K562 (cell line): ENCODE results near the gene MGAT5. TPM values are rescaled to one million over a fixed set of nuclear protein-coding genes. Genes with fewer than 3 reads are reported as not detected.

Experiments
- ATAC-seq: fragments of 200-7000 bp; cut with Tn5 transposase; 3 replicates; pipeline ENCODE4 v1.9.1; 2020; ENCODE audit warnings: moderate library complexity
- BruUV-seq: library from RNA; stranded (reverse); fragments of 400-500 nt; replicated peaks from 2 replicates; lab custom pipeline; 2021; lab: Mats Ljungman, UMichigan
- CTCF ChIA-PET: fragments of 300-600 bp; formaldehyde crosslinking; extraction: SDS; loops from one replicate; lab custom pipeline; 2021; ENCODE audit warnings: low intra/inter-chr PET ratio; lab: Yijun Ruan, JAX
- POLR2A ChIA-PET: fragments of 300-600, 350-650 bp; sonication (Branson Sonifier 250); formaldehyde crosslinking; extraction: SDS; loops from one replicate; lab custom pipeline; 2021; ENCODE audit warnings: antibody characterized with exemption, inconsistent platforms; lab: Yijun Ruan, JAX
- DNase-seq, 4 experiments: peaks; one replicate each; pipeline versions ENCODE4 v3.0.0 to v3.0.0-alpha.2; 2011 to 2018; ENCODE audit warnings: low spot score in 3 of 4, mixed read lengths in 3 of 4; ENCODE audit errors: extremely low read depth in 1 of 4
- FAIRE-seq: peaks from 2 replicates; lab custom pipeline; 2011; peaks lifted over from hg19 to GRCh38; lab: Jason Lieb, UNC
- H2AFZ ChIP-seq: 2 replicates; pipeline ENCODE4 v1.6.0; 2011; ENCODE audit warnings: low read depth, low read length, control low read depth, inconsistent platforms
- H3K27ac ChIP-seq: fragments of 200-600 bp; 3 replicates; pipeline ENCODE4 v1.8.0; 2011; ENCODE audit warnings: low read depth, mild to moderate bottlenecking, control low read depth, inconsistent platforms, low read length, moderate library complexity, mixed read lengths; ENCODE audit errors: extremely low read depth
- H3K27me3 ChIP-seq, 2 experiments: fragments of 300-600 bp in 1 of 2; 2 replicates in 1 of 2; 3 replicates in 1 of 2; pipeline versions ENCODE4 v1.6.0 to v1.8.0; 2011; ENCODE audit warnings: inconsistent platforms in 2 of 2, low read length in 2 of 2, mild to moderate bottlenecking in 1 of 2, mixed read lengths in 1 of 2, moderate library complexity in 1 of 2; ENCODE audit not compliant: control insufficient read depth in 2 of 2, insufficient read depth in 2 of 2
- H3K36me3 ChIP-seq: fragments of 300-600 bp; 3 replicates; pipeline ENCODE4 v1.8.0; 2011; ENCODE audit warnings: mild to moderate bottlenecking, low read length, inconsistent platforms; ENCODE audit not compliant: control insufficient read depth, insufficient read depth
- H3K4me1 ChIP-seq, 2 experiments: fragments of 200-600 bp in 1 of 2; replicated peaks in 1 of 2; 2 replicates in 1 of 2; 3 replicates in 1 of 2; pipeline versions ENCODE4 v1.5.1 to v1.8.0; 2011; ENCODE audit warnings: inconsistent platforms in 2 of 2, low read length in 2 of 2, mild to moderate bottlenecking in 1 of 2, mixed read lengths in 1 of 2, moderate library complexity in 1 of 2; ENCODE audit not compliant: control insufficient read depth in 2 of 2, insufficient read depth in 2 of 2
- H3K4me2 ChIP-seq: 2 replicates; pipeline ENCODE4 v1.6.1; 2011; ENCODE audit warnings: low read length, control low read depth, inconsistent platforms, mixed read lengths; ENCODE audit not compliant: insufficient read depth
- H3K4me3 ChIP-seq: fragments of 200-600 bp; sonication (generic), shearing (Covaris generic); 2 replicates; pipeline ENCODE4 v1.5.1; 2016; ENCODE audit warnings: control low read depth, inconsistent platforms
- H3K79me2 ChIP-seq: fragments of 200-600 bp; 3 replicates; pipeline ENCODE4 v1.8.0; 2011; ENCODE audit warnings: low read length, inconsistent platforms; ENCODE audit not compliant: control insufficient read depth, insufficient read depth
- H3K9ac ChIP-seq, 2 experiments: 2 replicates each; pipeline versions ENCODE4 v1.6.0 to v1.6.1; 2011; ENCODE audit warnings: low read depth in 2 of 2, low read length in 2 of 2, control low read depth in 1 of 2, inconsistent platforms in 1 of 2, mild to moderate bottlenecking in 1 of 2, mixed read lengths in 1 of 2; ENCODE audit not compliant: insufficient read depth in 1 of 2
- H3K9me1 ChIP-seq: one replicate; pipeline ENCODE4 v1.6.0; 2011; ENCODE audit warnings: inconsistent platforms, mild to moderate bottlenecking, low read length, moderate library complexity; ENCODE audit not compliant: control insufficient read depth, insufficient read depth
- H3K9me3 ChIP-seq: replicated peaks from 2 replicates; pipeline ENCODE4 v1.5.1; 2011; ENCODE audit warnings: low read depth, low read length, inconsistent platforms; ENCODE audit not compliant: control insufficient read depth, insufficient read depth
- H4K20me1 ChIP-seq: replicated peaks from 2 replicates; pipeline ENCODE4 v1.6.1; 2011; ENCODE audit warnings: low read length, inconsistent platforms, mixed read lengths; ENCODE audit not compliant: control insufficient read depth, insufficient read depth
- CCNT2 ChIP-seq: IDR thresholded peaks from 2 replicates; pipeline ENCODE4 v1.6.1; 2011; ENCODE audit warnings: borderline replicate concordance, low read depth, mild to moderate bottlenecking, moderate library complexity, mixed read lengths, low read length; ENCODE audit not compliant: insufficient read length; ENCODE audit errors: extremely low read depth
- DIDO1 ChIP-seq: fragments of 450-650 bp; IDR thresholded peaks from 2 replicates; pipeline ENCODE4 v1.6.1; 2016; ENCODE audit warnings: low read depth, missing biosample characterization, missing genetic modification characterization
- EHMT2 ChIP-seq: fragments of 450-650 bp; IDR thresholded peaks from 2 replicates; pipeline ENCODE4 v1.6.1; 2018; ENCODE audit warnings: antibody characterized with exemption
- ETV6 ChIP-seq, 3 experiments: fragments of 150-350 bp in 1 of 3; sonication (generic) in 1 of 3; formaldehyde crosslinking in 1 of 3; IDR thresholded peaks; 2 replicates each; pipeline versions ENCODE4 v1.6.1 to v1.8.0; 2014 to 2022; ENCODE audit warnings: borderline replicate concordance in 2 of 3, low read depth in 2 of 3, antibody characterized with exemption in 1 of 3, low read length in 1 of 3, mild to moderate bottlenecking in 1 of 3, missing genetic modification reagents in 1 of 3
- RAD51 ChIP-seq: fragments of 450-650 bp; IDR thresholded peaks from 2 replicates; pipeline ENCODE4 v1.7.1; 2016; ENCODE audit warnings: low read depth, mild to moderate bottlenecking, borderline replicate concordance
- TBL1XR1 ChIP-seq, 2 experiments: IDR thresholded peaks; 2 replicates each; pipeline ENCODE4 v1.6.1; 2012; ENCODE audit warnings: improper control_type of control experiment in 2 of 2, low read length in 2 of 2, mild to moderate bottlenecking in 1 of 2
- U2AF2 ChIP-seq: fragments of 200-400 bp; formaldehyde crosslinking; optimal IDR thresholded peaks from 2 replicates; pipeline ENCODE3; 2017; ENCODE audit warnings: low read depth, mild to moderate bottlenecking, low read length
- ZNF175 ChIP-seq: fragments of 200-800 bp; sonication (Bioruptor generic); IDR thresholded peaks from 2 replicates; pipeline ENCODE4 v1.6.1; 2016; ENCODE audit warnings: low read depth, mild to moderate bottlenecking, missing genetic modification characterization, missing compliant biosample characterization
- WGBS: fragments of 100-300 bp; shearing (Covaris generic); methylation state at CpG from one replicate; pipeline ENCODE4 v1.1.6; 2016; ENCODE audit warnings: low coverage, mixed read lengths; ENCODE audit not compliant: insufficient coverage; ENCODE audit errors: missing lambda C conversion rate; 5-methylcytosine and 5-hydroxymethylcytosine counted together
- in situ Hi-C: fragments of 300-500 bp; cut with MboI; formaldehyde crosslinking; loops from 4 replicates; pipeline ENCODE4 v1.15.0; 2018; ENCODE audit warnings: inconsistent platforms, mixed read lengths
- intact Hi-C: fragments of 100-400 bp; cut with micrococcal nuclease; formaldehyde crosslinking; loops from 2 replicates; pipeline ENCODE4 v1.14.2; 2022
- polyA plus RNA-seq, 8 experiments: library from polyadenylated mRNA; depleted of rRNA in 4 of 8; stranded (reverse) in 5 of 8; unstranded in 3 of 8; fragments of >200 nt; fragmentation: Nextera tagmentation in 2 of 8; fragmentation: Illumina TruSeq in 1 of 8; extraction: Ambion mirVana in 2 of 8; extraction: Trizol in 1 of 8; gene quantifications; 2 replicates each; pipeline versions ENCODE4 v1.2.1 to v1.2.3, GENCODE V29; 2011 to 2014; ENCODE audit warnings: inconsistent platforms in 1 of 8, missing spikeins in 1 of 8
- total RNA-seq, 7 experiments: library from RNA; depleted of rRNA in 6 of 7; stranded (reverse); fragments of >200 nt in 6 of 7; fragmentation: Illumina TruSeq in 2 of 7; extraction: Trizol in 2 of 7; gene quantifications; 2 replicates each; pipeline versions ENCODE4 v1.2.1 to v1.2.3, GENCODE V29; 2011 to 2021; ENCODE audit warnings: low replicate concordance in 1 of 7
- TF ChIP-seq, protein P1 (sequence below): fragments of 250-450 bp; sonication (Bioruptor Pico); IDR thresholded peaks from 2 replicates; pipeline ENCODE4 v1.6.1; 2021; ENCODE audit warnings: mild to moderate bottlenecking
- TF ChIP-seq, protein P2 (sequence below), 2 experiments: fragments of 200-800 bp in 1 of 2; sonication (Bioruptor generic) in 1 of 2; sonication (generic) in 1 of 2; formaldehyde crosslinking in 1 of 2; IDR thresholded peaks in 1 of 2; conservative IDR thresholded peaks in 1 of 2; 2 replicates each; pipeline versions ENCODE4 v1.5.0 to v1.6.1; 2016 to 2020; ENCODE audit warnings: missing compliant biosample characterization in 1 of 2, missing genetic modification characterization in 1 of 2, missing genetic modification reagents in 1 of 2

MGAT5 gene
- total and polyA plus RNA-seq, 9 of the 15 experiments (the other 6 are each of a cell fraction or from before 2014, with no cell fraction given) = 1.6 to 18.6 (median 11.1) TPM

DNA sequence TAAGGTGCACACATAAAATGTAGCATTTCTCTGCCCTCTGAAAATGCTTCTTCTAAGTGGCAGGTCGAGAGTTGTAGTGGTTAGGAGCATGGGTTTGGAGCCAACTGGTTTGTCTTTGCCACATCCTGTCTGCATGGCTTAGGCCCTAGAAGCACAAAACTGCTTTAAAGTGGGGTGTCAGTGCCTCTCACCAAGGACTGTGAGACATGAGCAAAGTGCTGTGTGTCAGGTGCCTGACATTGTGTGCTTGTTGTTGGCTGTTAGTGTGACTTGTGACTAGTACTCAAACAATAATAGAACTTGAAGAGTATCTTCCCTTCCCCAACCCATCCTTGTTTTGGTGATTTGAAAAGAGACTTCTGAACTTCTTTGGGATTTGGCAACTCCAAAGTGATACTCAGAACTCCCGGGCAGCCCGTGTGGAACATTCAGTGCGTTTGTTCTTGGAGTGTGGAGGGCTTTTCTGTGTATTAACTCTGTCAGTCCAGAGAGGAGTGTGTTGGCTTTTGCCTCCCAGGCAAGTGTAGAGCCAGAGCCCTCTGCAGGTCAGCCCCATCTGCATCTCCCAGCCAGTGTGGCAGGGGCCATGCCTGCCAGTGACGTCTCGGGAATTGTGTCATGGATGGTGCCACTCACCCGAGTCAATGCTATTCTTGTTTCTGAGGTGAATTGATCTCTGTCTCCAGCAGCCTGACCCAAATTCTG lies 5.0 kb downstream of the MGAT5 start:
- TF ChIP-seq CCNT2 (no peak), U2AF2 (no peak), EHMT2 (no peak), ETV6 (IDR thresholded peaks at IDR 0.05; ENCODE audit: borderline replicate concordance in 1 of 2, low read depth in 2 of 2, low read length in 1 of 2) (no peak), ETV6 (CRISPR knock-in tag; IDR thresholded peaks at IDR 0.05; ENCODE audit: borderline replicate concordance) (no peak), TBL1XR1 (IDR thresholded peaks at IDR 0.05; ENCODE audit: low read length in 2 of 2) (no peak), RAD51 (no peak), ZNF175 (no peak), DIDO1 (tag) (no peak)
- TF ChIP-seq, protein P1, sequence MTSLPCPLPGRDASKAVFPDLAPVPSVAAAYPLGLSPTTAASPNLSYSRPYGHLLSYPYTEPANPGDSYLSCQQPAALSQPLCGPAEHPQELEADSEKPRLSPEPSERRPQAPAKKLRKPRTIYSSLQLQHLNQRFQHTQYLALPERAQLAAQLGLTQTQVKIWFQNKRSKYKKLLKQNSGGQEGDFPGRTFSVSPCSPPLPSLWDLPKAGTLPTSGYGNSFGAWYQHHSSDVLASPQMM = no peak
- TF ChIP-seq, protein P2, sequence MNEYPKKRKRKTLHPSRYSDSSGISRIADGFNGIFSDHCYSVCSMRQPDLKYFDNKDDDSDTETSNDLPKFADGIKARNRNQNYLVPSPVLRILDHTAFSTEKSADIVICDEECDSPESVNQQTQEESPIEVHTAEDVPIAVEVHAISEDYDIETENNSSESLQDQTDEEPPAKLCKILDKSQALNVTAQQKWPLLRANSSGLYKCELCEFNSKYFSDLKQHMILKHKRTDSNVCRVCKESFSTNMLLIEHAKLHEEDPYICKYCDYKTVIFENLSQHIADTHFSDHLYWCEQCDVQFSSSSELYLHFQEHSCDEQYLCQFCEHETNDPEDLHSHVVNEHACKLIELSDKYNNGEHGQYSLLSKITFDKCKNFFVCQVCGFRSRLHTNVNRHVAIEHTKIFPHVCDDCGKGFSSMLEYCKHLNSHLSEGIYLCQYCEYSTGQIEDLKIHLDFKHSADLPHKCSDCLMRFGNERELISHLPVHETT (CRISPR knock-in tag; conservative IDR thresholded peaks at IDR 0.05 in 1 of 2, IDR thresholded peaks at IDR 0.05 in 1 of 2) = no peak
- ChIA-PET CTCF (no interaction called here), POLR2A (no interaction called here)
- WGBS = 43% methylated on average over 7 of the region's 7 CpGs
- Histone ChIP-seq H3K9me1 (no peaks in the 10 kb centered on the region), H4K20me1 (no peaks in the 10 kb centered on the region; the same call in 1 of the 2 replicates), H3K79me2 (no peaks in the 10 kb centered on the region), H3K27ac (no peak overlapping the region), H3K9ac (no peak overlapping the region), H3K4me2 (no peak overlapping the region), H3K27me3 (no peaks in the 10 kb centered on the region), H2AFZ (no peak overlapping the region), H3K4me3 (no peak overlapping the region), H3K36me3 (no peaks in the 10 kb centered on the region), H3K4me1 (no peaks in the 10 kb centered on the region), H3K9me3 (no peaks in the 10 kb centered on the region)
- no TSS peak for BruUV-seq
- in situ Hi-C loops = no loop called here
- intact Hi-C loops = no loop called here
- ATAC-seq (no peak), DNase-seq (no peak), FAIRE-seq (no peak)
